Body of pancreas (tissue), 4 donors: ENCODE measurements around the gene FAM117A. TPM values are rescaled to one million over a fixed set of nuclear protein-coding genes. Genes with fewer than 3 reads are reported as not detected.

Source experiments
- ATAC-seq: fragments of 150-250 bp; one replicate; pipeline ENCODE4 v1.9.1; 2016
- DNase-seq, 4 donors: peaks; one replicate each; pipeline ENCODE4 v3.0.0-alpha.2; 2019
- H3K27ac ChIP-seq, 4 donors: fragments of 200-600 bp; sonication (generic); 1 replicate in 3 of 4; 2 replicates in 1 of 4; pipeline versions ENCODE4 v1.5.1 to v1.6.1; 2016 to 2019; ENCODE audit warnings: mild to moderate bottlenecking in 1 of 4, mixed read lengths in 1 of 4, moderate library complexity in 1 of 4
- H3K27me3 ChIP-seq, 2 donors: fragments of 200-600 bp; sonication (generic); one replicate each; pipeline ENCODE4 v1.6.0; 2016; ENCODE audit warnings: mild to moderate bottlenecking in 1 of 2
- H3K36me3 ChIP-seq, 2 donors: fragments of 200-600 bp; sonication (generic); replicated peaks in 1 of 2; 2 replicates each; pipeline ENCODE4 v1.5.1; 2016; ENCODE audit warnings: low read depth in 2 of 2; ENCODE audit not compliant: insufficient read depth in 1 of 2
- H3K4me1 ChIP-seq: fragments of 200-600 bp; sonication (generic); one replicate; pipeline ENCODE4 v1.6.0; 2016
- H3K4me3 ChIP-seq, 2 donors: fragments of 200-600 bp; sonication (generic); 1 replicate in 1 of 2; 2 replicates in 1 of 2; pipeline ENCODE4 v1.5.1; 2016 to 2019
- H3K9me3 ChIP-seq, 3 donors: fragments of 200-600 bp; sonication (generic); 1 replicate in 2 of 3; 2 replicates in 1 of 3; pipeline ENCODE4 v1.5.1; 2016
- CTCF ChIP-seq, 7 experiments: fragments of 450-650 bp in 4 of 7; fragments of 200-600 bp in 3 of 7; sonication (generic) in 3 of 7; IDR thresholded peaks; one replicate each; pipeline ENCODE4 v1.5.1; 2016 to 2019; ENCODE audit warnings: antibody characterized with exemption in 7 of 7
- POLR2A ChIP-seq, 3 donors: fragments of 450-650 bp; IDR thresholded peaks; one replicate each; pipeline ENCODE4 v1.6.1; 2016; ENCODE audit warnings: antibody characterized with exemption in 3 of 3, mild to moderate bottlenecking in 2 of 3
- WGBS, 2 donors: methylation state at CpG; one replicate each; pipeline ENCODE4 v1.1.5; 2017; 5-methylcytosine and 5-hydroxymethylcytosine counted together
- intact Hi-C: fragments of 100-400 bp; cut with DNase I; formaldehyde crosslinking; loops from one replicate; pipeline ENCODE4 v1.15.1; 2023
- total RNA-seq, 2 donors: library from RNA; depleted of rRNA; stranded (reverse); fragments of >200 nt; gene quantifications; one replicate each; pipeline ENCODE4 v1.1.0, GENCODE V29; 2016

FAM117A gene
- total RNA-seq, 2 donors from 2014 or later = 4.3 to 11.7 TPM

- Histone ChIP-seq H3K27ac (no peak overlapping the region), H3K36me3 (no peaks in the 10 kb centered on the region), H3K4me1 (peaks cover 5% of the 10 kb centered on the region)
Observed at GRCh38 chr17:49691677-49692191, 72.2 kb downstream of the FAM117A start.

GRCh38 chr17:49691086-49691676 lies 72.8 kb downstream of the FAM117A start:
- DNase-seq (no peak), ATAC-seq (no peak)
- H3K9me3 ChIP-seq = no peaks in the 10 kb centered on the region
- H3K27me3 ChIP-seq = no peaks in the 10 kb centered on the region
- WGBS, 2 donors = 66 to 73% methylated on average over 9 of the region's 9 CpGs
- no peaks in the 10 kb centered on the region for H3K36me3 ChIP-seq
- no peak for TF ChIP-seq POLR2A (IDR thresholded peaks at IDR 0.05)
- TF ChIP-seq CTCF (IDR thresholded peaks at IDR 0.05) = no peak
- H3K4me1 ChIP-seq = peaks cover 5% of the 10 kb centered on the region
- H3K27ac ChIP-seq = no peak overlapping the region
- intact Hi-C loops = no loop called here
- no peak overlapping the region for H3K4me3 ChIP-seq

More at GRCh38 chr17:49691677-49692191, 72.2 kb downstream of the FAM117A start:
- intact Hi-C loops = no loop called here
- Histone ChIP-seq H3K27me3 (no peaks in the 10 kb centered on the region), H3K4me3 (no peak overlapping the region), H3K9me3 (no peaks in the 10 kb centered on the region)
- DNase-seq (no peak), ATAC-seq (no peak)
- TF ChIP-seq CTCF (IDR thresholded peaks at IDR 0.05) = no peak
- TF ChIP-seq POLR2A (IDR thresholded peaks at IDR 0.05) = no peak
- WGBS, 2 donors = 52 to 61% methylated on average over 8 of the region's 8 CpGs

- H3K36me3 ChIP-seq = no peaks in the 10 kb centered on the region
- no peaks in the 10 kb centered on the region for H3K9me3 ChIP-seq
- TF ChIP-seq CTCF (IDR thresholded peaks at IDR 0.05) = no peak
- TF ChIP-seq POLR2A (IDR thresholded peaks at IDR 0.05) = no peak
- no peak overlapping the region for H3K27ac ChIP-seq
- ATAC-seq (no peak), DNase-seq (no peak)
- 53 to 64% methylated on average over 2 of the region's 2 CpGs for WGBS, 2 donors
- H3K4me1 ChIP-seq = peaks cover 3% of the 10 kb centered on the region
- no peaks in the 10 kb centered on the region for H3K27me3 ChIP-seq
- intact Hi-C loops = no loop called here
- H3K4me3 ChIP-seq = no peak overlapping the region
Observed at GRCh38 chr17:49690256-49690655, 73.7 kb downstream of the FAM117A start.

GRCh38 chr17:49688848-49689247 lies 75.1 kb downstream of the FAM117A start:
- no peak for ATAC-seq
- H3K27me3 ChIP-seq = no peaks in the 10 kb centered on the region
- H3K27ac ChIP-seq = no peak overlapping the region
- no peak overlapping the region for H3K4me3 ChIP-seq
- no peaks in the 10 kb centered on the region for H3K9me3 ChIP-seq
- intact Hi-C loops = no loop called here
- no peaks in the 10 kb centered on the region for H3K36me3 ChIP-seq
- H3K4me1 ChIP-seq = no peaks in the 10 kb centered on the region
- 77 to 83% methylated on average over 4 of the region's 4 CpGs for WGBS, 2 donors
- DNase-seq = no peak
- TF ChIP-seq CTCF (IDR thresholded peaks at IDR 0.05) (no peak), POLR2A (IDR thresholded peaks at IDR 0.05) (no peak)
